Common myeloid progenitor, CD34-positive (primary cell): ENCODE results near the gene EXOC6.
A peak's percentile ranks its signal among the peaks of the same experiment; 100 is the strongest.

Experiments used
- CTCF ChIA-PET: fragments of 350-600 bp; sonication (Branson Sonifier 250); formaldehyde crosslinking; loops from one replicate; lab custom pipeline; 2021; ENCODE audit warnings: antibody characterized with exemption; lab: Charles Lee
- POLR2A ChIA-PET: fragments of 350-600 bp; sonication (Branson Sonifier 250); formaldehyde crosslinking; loops from one replicate; lab custom pipeline; 2021; ENCODE audit warnings: antibody characterized with exemption; lab: Charles Lee
- DNase-seq, 3 donors: peaks; one replicate each; pipeline versions ENCODE4 v3.0.0 to v3.0.0-alpha.2; 2013
- H3K27ac ChIP-seq, 2 experiments: 1 replicate in 1 of 2; 2 replicates in 1 of 2; pipeline ENCODE4 v1.7.0; 2013; ENCODE audit warnings: inconsistent platforms in 2 of 2, low read length in 2 of 2, mild to moderate bottlenecking in 2 of 2, low read depth in 1 of 2, moderate library complexity in 1 of 2; ENCODE audit not compliant: severe bottlenecking in 2 of 2, insufficient read depth in 1 of 2, poor library complexity in 1 of 2
- H3K27me3 ChIP-seq, 5 experiments: replicated peaks in 2 of 5; 1 replicate in 3 of 5; 2 replicates in 2 of 5; pipeline versions ENCODE4 v1.6.1 to v1.7.0; 2013; ENCODE audit warnings: low read length in 4 of 5, mild to moderate bottlenecking in 2 of 5, moderate library complexity in 2 of 5, inconsistent platforms in 1 of 5; ENCODE audit not compliant: insufficient read depth in 5 of 5, control insufficient read depth in 4 of 5
- H3K36me3 ChIP-seq, 4 experiments: 1 replicate in 2 of 4; 2 replicates in 2 of 4; pipeline versions ENCODE4 v1.6.1 to v1.7.0; 2013; ENCODE audit warnings: low read length in 3 of 4, control low read depth in 1 of 4, mild to moderate bottlenecking in 1 of 4; ENCODE audit not compliant: control insufficient read depth in 4 of 4, insufficient read depth in 4 of 4
- H3K4me1 ChIP-seq, 4 experiments: 1 replicate in 3 of 4; 2 replicates in 1 of 4; pipeline versions ENCODE4 v1.6.1 to v1.7.1; 2013; ENCODE audit warnings: low read length in 3 of 4, mild to moderate bottlenecking in 3 of 4, control low read depth in 1 of 4, inconsistent platforms in 1 of 4, moderate library complexity in 1 of 4; ENCODE audit not compliant: control insufficient read depth in 4 of 4, insufficient read depth in 4 of 4; ENCODE audit errors: control extremely low read depth in 1 of 4
- H3K4me3 ChIP-seq, 7 experiments: 1 replicate in 4 of 7; 2 replicates in 3 of 7; pipeline versions ENCODE4 v1.5.1 to v1.7.0; 2013; ENCODE audit warnings: mild to moderate bottlenecking in 7 of 7, low read length in 6 of 7, moderate library complexity in 6 of 7, inconsistent platforms in 2 of 7, low read depth in 2 of 7, control low read depth in 1 of 7; ENCODE audit not compliant: insufficient read depth in 4 of 7, control insufficient read depth in 1 of 7; ENCODE audit errors: extremely low read depth in 1 of 7
- H3K9me3 ChIP-seq, 5 experiments: 1 replicate in 4 of 5; 2 replicates in 1 of 5; pipeline versions ENCODE4 v1.6.1 to v1.7.1; 2013; ENCODE audit warnings: low read length in 4 of 5, mild to moderate bottlenecking in 2 of 5, inconsistent platforms in 1 of 5, low read depth in 1 of 5, moderate library complexity in 1 of 5; ENCODE audit not compliant: control insufficient read depth in 4 of 5, insufficient read depth in 2 of 5; ENCODE audit errors: control extremely low read depth in 1 of 5
- WGBS: methylation state at CpG from one replicate; pipeline ENCODE4 v1.1.5; 2013; ENCODE audit not compliant: insufficient coverage; 5-methylcytosine and 5-hydroxymethylcytosine counted together

EXOC6 gene

DNA sequence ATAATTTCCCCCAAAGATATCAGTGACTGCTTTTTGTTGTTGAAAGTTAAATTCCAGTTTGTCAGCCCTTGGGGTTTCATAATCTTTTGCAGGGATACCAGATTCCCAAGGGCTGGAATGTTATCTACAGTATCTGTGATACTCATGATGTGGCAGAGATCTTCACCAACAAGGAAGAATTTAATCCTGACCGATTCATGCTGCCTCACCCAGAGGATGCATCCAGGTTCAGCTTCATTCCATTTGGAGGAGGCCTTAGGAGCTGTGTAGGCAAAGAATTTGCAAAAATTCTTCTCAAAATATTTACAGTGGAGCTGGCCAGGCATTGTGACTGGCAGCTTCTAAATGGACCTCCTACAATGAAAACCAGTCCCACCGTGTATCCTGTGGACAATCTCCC lies 228.6 kb downstream of the EXOC6 start:
- CTCF ChIA-PET = interaction anchor here (0.6 to 8.6 kb wide), 5 partner anchors 12 to 282 kb away, joined by 3 to 111 read pairs (median 4); no protein-coding TSS in a partner anchor
- 100% methylated on average over 1 of the region's 2 CpGs for WGBS
- H3K4me1 ChIP-seq = peaks cover 0 to 40% (median 39%) of the 10 kb centered on the region in 4 experiments

DNA sequence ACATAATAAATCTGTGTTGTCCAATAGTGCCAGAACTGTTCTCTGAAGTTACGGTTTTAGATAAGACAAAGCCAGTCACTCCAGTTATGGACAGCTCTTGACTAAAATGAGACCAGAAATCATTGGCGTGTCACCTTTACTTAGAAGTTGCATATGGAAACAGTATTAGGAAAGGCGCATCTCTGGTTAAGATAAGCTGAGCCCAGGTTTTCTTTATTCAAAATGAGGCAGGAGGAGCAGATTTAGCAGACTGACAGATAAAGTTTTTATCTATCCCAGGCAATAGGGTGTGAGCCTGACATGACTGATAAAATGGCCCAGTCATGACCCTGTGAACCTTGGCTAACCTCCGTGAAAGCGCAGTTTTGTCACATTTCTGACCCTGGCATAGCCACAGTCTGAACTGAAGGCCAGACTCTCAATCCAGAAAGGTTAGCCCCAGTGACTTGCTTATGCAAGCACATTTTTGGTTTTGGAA lies 229.6 kb downstream of the EXOC6 start:
- WGBS = 91% methylated on average over 5 of the region's 5 CpGs
- H3K36me3 ChIP-seq = no peaks in the 10 kb centered on the region
- H3K4me3 ChIP-seq = no peak overlapping the region
- peaks cover 8 to 81% (median 39%) of the 10 kb centered on the region in 5 experiments for H3K27me3 ChIP-seq
- ChIA-PET POLR2A (no interaction called here), CTCF (interaction anchor here (1.1 to 8.6 kb wide), 6 partner anchors 13 to 275 kb away, joined by 3 to 111 read pairs (median 4); no protein-coding TSS in a partner anchor)
- no peak overlapping the region for H3K27ac ChIP-seq
- no peaks in the 10 kb centered on the region for H3K9me3 ChIP-seq
- DNase-seq = no peak
- peaks cover 0 to 30% (median 29%) of the 10 kb centered on the region in 4 experiments for H3K4me1 ChIP-seq

More for the DNA sequence above, 228.6 kb downstream of the EXOC6 start:
- no peaks in the 10 kb centered on the region for H3K9me3 ChIP-seq
- no peaks in the 10 kb centered on the region for H3K36me3 ChIP-seq
- no peak for DNase-seq
- H3K4me3 ChIP-seq = no peak overlapping the region
- peaks cover 8 to 90% (median 47%) of the 10 kb centered on the region in 5 experiments for H3K27me3 ChIP-seq
- POLR2A ChIA-PET = no interaction called here
- no peak overlapping the region for H3K27ac ChIP-seq

DNA sequence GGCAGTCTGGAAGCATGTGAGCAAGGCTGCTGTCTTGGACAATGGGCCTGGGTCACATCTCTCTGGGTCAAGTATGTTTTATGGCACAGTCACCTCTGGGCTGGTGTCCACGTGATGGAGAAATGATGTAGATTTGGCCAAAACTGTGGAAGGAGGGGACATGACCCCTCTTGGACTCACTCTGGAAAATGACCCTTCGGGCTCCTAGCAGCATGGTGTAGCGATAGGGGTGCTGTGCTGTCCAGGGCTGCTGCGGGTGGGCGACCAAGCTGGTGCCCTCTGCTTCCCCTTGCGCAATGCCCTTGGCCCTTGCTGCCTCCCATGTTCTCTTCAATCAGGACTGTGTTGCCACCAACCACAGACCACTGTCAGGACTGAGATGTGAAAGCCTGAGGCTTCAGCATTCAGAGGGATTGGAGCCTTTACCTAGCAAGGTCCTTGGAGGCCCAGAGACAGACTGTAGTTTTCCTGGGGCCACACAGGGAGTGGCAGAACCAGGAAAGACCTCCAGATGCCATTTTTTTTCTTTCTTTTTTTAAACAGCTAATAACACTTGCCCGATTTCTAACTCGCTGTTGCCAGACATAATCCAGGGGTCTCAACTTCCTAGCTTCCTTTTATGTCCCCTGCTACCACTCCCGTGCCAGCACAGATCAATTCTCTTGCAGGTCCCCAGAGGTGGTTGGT lies 231.5 kb downstream of the EXOC6 start:
- CTCF ChIA-PET = interaction anchor here (0.5 to 8.6 kb wide), 17 partner anchors 9 to 286 kb away, joined by 3 to 111 read pairs (median 4); no protein-coding TSS in a partner anchor

DNA sequence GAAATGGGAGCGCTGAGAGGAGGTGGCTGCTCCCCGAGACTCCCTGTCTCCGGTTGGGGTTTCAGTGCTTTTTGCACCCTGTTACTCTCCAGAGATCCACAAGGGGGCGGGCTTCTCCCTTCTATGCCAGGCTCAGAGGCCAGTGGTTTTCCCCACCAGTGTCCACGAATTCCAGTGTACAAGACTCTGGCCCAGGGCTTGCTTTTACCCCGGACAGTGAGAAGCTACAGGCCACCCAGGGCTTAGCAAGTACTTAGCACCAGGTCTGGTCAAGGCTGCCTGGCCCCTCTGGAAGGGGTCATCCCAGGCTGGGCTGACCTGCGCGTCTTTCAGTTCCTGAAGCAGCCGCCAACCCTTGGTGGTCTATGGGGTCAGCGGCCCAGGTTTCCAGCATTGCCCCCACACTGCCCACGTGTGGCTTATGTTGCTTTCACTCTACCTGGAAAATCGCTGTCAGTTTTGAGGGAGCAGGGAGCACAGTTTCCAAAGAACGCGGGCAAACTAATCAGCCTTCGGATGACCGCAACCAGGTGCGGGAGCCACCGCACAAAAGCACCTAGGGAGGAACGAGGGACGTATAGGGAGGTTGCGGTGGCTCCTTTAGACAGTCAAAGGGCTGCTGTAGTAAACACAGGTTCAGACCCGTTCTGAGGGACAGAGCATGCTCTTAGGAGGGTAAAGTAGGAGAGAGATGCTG lies 232.2 kb downstream of the EXOC6 start:
- ChIA-PET POLR2A (interaction anchor here (1.0 kb wide), 1 partner anchor 274 kb away, joined by 4 read pairs; no protein-coding TSS in a partner anchor), CTCF (interaction anchor here (0.6 to 8.6 kb wide), 20 partner anchors 8 to 285 kb away, joined by 3 to 111 read pairs (median 4); no protein-coding TSS in a partner anchor)
- H3K4me3 ChIP-seq = peak overlapping the region in 3 of 7 experiments; percentile 15 to 57 (median 50)
- WGBS = 66% methylated on average over 19 of the region's 22 CpGs
- no peaks in the 10 kb centered on the region for H3K9me3 ChIP-seq
- peaks cover 0 to 6% (median 4%) of the 10 kb centered on the region in 4 experiments for H3K4me1 ChIP-seq
- H3K27ac ChIP-seq = no peak overlapping the region
- peaks cover 8 to 57% (median 21%) of the 10 kb centered on the region in 5 experiments for H3K27me3 ChIP-seq
- peak; percentile 42 to 61 (median 55) for DNase-seq
- no peaks in the 10 kb centered on the region for H3K36me3 ChIP-seq

More for the DNA sequence above, 231.5 kb downstream of the EXOC6 start:
- H3K4me1 ChIP-seq = peaks cover 0 to 12% (median 10%) of the 10 kb centered on the region in 4 experiments
- no peak overlapping the region for H3K27ac ChIP-seq
- no peaks in the 10 kb centered on the region for H3K9me3 ChIP-seq
- peak overlapping the region in 3 of 7 experiments; percentile 15 to 57 (median 50) for H3K4me3 ChIP-seq
- POLR2A ChIA-PET = no interaction called here
- no peaks in the 10 kb centered on the region for H3K36me3 ChIP-seq
- DNase-seq = no peak
- 48% methylated on average over 8 of the region's 9 CpGs for WGBS
- peaks cover 8 to 64% (median 27%) of the 10 kb centered on the region in 5 experiments for H3K27me3 ChIP-seq

DNA sequence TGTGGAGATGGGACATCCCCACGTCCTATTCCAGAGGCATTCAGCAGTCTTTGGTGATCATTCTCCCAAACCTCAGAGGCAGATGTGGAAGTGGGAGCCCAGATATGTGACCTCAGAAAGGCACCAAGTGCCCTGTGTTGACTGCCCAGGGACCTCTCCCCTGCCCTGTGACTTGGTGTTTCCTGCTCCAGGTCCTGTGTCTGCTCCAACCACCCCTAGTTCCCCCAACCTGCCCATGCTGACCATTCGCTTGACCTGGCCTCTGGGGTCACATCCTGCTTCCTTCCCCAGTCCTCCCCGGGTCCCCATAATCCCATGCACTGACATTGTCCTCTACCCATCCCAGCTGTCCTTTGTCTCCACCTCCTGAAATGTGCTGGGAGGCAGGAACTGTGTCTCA lies 233.0 kb downstream of the EXOC6 start:
- Histone ChIP-seq H3K9me3 (no peaks in the 10 kb centered on the region), H3K4me3 (no peak overlapping the region), H3K27ac (no peak overlapping the region), H3K27me3 (peaks cover 5 to 49% (median 16%) of the 10 kb centered on the region in 5 experiments), H3K36me3 (no peaks in the 10 kb centered on the region), H3K4me1 (peaks cover 0 to 6% (median 2%) of the 10 kb centered on the region in 4 experiments)
- DNase-seq = no peak
- CTCF ChIA-PET = interaction anchor here (0.9 to 7.9 kb wide), 10 partner anchors 7 to 272 kb away, joined by 3 to 111 read pairs (median 4); no protein-coding TSS in a partner anchor
- 54% methylated on average over 3 of the region's 3 CpGs for WGBS
- POLR2A ChIA-PET = interaction anchor here (1.0 kb wide), 1 partner anchor 274 kb away, joined by 4 read pairs; no protein-coding TSS in a partner anchor

DNA sequence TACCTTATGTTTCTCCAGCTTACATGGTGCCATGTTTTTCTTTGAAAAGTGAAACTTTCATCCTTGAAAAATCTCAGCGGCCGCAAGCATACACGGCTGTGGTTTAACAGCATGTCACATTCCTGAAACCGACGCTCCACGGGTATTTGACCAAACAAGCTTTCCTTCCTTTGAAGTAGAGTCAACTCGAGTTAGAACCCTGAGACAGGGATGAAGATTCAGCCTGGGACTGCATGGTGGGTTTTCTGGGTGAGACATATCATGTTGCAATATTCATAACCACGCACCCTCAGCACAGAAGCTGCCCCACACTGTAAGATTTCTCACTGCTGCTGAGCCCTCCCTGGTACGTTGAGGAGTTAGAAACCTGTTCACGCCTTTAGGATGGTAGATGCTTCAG lies 233.5 kb downstream of the EXOC6 start:
- Histone ChIP-seq H3K4me3 (no peak overlapping the region), H3K27me3 (peaks cover 2 to 43% (median 11%) of the 10 kb centered on the region in 5 experiments), H3K9me3 (no peaks in the 10 kb centered on the region), H3K36me3 (no peaks in the 10 kb centered on the region), H3K27ac (no peak overlapping the region), H3K4me1 (peaks cover 0 to 6% (median 2%) of the 10 kb centered on the region in 4 experiments)
- 61% methylated on average over 9 of the region's 10 CpGs for WGBS
- ChIA-PET POLR2A (no interaction called here), CTCF (interaction anchor here (1.1 to 7.9 kb wide), 6 partner anchors 20 to 271 kb away, joined by 3 to 111 read pairs (median 4); no protein-coding TSS in a partner anchor)
- DNase-seq = no peak
